NOMO-1 (cell line): ENCODE measurements around the gene TEX264.

ENCODE experiments used
- DNase-seq, 2 experiments: peaks; one replicate each; lab custom pipeline; 2025; ENCODE audit not compliant: unreplicated experiment in 2 of 2; lab: John Stamatoyannopoulos, UW

Gene TEX264

DNA sequence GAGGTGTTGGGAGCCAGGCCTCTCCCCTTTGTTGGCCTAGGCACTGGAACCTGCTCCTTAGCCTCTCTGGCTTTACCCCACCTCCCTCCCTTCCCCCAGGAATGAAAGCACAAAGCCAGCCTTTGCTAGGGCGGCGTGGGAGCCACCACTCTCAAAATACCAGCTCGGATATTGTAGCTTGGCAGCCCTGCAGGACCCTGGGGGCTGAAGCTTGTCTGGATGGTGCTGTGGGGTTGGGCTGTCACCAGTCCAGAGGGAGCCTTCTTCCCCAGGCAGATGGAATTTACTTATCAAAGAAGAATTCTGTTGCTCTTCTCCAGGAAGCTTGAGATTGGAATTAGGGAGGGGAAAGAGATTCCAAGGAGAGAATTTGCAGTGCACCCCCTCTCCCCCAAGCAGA lies 20.9 kb downstream of the TEX264 start:
- DNase-seq: no peak

DNA sequence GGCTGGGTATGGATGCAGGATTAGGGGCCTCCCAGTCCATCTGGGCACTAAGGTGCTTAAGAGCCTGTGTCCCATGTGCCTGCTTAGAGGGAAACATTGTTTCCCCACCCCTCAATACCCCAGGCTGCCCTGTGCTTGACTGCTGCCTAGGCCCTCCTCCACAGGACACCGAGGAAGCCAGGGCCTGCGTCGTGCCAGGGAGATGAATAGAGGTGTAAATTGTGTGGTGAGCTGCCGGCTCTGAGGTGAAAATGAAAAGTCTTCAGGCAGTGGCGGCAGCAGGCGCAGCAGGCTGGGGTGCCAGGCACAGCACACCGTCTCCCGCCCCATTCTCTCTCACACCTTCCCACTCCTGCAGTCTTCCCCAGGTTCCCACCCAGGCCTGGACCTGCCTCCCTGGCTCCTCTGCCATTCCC lies 21.9 kb downstream of the TEX264 start:
- DNase-seq: no peak

- DNase-seq: no peak
Measured at GRCh38 chr3:51696954-51697353, 25.9 kb downstream of the TEX264 start.

DNA sequence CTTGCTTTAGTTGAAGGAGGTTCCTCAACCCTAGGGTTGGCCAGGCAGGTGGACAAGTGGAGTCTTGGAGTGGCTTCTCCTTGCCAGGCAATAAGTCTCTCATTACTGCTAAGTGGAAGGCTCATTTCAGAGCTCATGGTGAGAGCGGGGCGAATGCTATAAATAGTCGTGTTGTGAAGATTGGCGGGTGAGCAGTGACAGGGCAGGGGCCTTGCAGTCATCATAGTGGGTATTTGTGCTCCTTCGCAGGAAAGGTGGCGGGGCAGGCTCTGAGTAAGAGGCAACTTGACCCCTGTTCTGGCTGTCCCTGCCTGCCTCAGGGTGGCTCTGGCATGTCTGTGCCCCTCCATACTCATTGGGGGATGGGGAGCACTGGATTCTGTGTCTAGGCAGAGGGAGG lies 27.2 kb downstream of the TEX264 start:
- no peak for DNase-seq

DNA sequence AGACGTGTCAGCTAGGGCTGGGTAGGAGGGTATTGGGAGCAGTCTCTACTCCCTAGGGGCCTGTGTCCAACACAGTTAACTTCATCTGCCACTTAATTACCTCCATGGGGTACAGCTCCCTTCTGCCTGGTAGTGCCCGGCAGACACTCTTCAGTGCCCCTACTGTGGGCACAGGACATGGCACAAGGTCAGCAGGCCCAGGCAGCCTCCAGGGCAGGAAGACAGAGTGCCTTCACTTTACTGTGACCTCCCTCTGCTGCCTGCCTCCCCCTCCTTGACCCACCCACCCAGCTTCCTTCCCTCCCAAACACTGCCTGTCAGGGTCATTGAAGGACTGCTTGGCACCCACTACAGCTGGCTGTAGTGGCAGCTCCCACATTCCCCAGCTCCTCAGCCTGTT lies 29.4 kb downstream of the TEX264 start:
- no peak for DNase-seq

DNA sequence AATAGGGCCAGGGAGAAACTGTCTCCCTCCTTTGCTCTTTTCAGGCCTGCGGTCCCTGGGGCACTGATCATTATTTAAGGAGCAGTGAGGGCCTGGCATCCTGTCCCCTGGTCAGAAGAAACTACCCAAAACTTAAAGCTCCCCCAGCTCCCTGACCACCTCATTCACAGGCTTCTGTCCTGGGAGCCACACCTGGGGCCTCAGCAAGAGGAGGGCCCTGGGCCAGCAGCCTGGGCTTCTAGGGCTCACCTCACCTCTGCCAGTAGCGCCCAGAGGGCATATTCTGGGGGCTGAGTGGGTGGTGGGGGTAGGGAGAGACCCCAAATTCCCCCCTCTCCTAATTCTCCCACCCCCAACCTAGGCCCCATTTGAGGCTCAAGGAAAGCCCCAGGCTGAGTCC lies 31.1 kb downstream of the TEX264 start:
- DNase-seq: no peak

GRCh38 chr3:51703068-51703760 lies 32.2 kb downstream of the TEX264 start:
- no peak for DNase-seq

DNA sequence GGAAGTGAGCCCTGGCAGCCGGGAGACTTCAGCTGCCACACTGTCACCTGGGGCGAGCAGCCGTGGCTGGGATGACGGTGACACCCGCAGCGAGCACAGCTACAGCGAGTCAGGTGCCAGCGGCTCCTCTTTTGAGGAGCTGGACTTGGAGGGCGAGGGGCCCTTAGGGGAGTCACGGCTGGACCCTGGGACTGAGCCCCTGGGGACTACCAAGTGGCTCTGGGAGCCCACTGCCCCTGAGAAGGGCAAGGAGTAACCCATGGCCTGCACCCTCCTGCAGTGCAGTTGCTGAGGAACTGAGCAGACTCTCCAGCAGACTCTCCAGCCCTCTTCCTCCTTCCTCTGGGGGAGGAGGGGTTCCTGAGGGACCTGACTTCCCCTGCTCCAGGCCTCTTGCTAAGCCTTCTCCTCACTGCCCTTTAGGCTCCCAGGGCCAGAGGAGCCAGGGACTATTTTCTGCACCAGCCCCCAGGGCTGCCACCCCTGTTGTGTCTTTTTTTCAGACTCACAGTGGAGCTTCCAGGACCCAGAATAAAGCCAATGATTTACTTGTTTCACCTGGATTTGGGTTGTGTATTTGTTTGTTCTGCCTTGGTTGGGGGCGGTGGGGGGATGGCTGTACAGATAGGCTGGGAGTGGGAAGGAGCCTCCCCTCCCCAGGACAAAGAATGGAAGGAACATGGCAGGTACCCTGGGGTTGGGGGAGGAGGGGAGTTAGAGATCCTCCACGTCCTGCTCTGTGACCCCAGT lies 32.9 kb downstream of the TEX264 start:
- DNase-seq: no peak

- DNase-seq: no peak
Measured at GRCh38 chr3:51704511-51704950, 33.5 kb downstream of the TEX264 start.

DNA sequence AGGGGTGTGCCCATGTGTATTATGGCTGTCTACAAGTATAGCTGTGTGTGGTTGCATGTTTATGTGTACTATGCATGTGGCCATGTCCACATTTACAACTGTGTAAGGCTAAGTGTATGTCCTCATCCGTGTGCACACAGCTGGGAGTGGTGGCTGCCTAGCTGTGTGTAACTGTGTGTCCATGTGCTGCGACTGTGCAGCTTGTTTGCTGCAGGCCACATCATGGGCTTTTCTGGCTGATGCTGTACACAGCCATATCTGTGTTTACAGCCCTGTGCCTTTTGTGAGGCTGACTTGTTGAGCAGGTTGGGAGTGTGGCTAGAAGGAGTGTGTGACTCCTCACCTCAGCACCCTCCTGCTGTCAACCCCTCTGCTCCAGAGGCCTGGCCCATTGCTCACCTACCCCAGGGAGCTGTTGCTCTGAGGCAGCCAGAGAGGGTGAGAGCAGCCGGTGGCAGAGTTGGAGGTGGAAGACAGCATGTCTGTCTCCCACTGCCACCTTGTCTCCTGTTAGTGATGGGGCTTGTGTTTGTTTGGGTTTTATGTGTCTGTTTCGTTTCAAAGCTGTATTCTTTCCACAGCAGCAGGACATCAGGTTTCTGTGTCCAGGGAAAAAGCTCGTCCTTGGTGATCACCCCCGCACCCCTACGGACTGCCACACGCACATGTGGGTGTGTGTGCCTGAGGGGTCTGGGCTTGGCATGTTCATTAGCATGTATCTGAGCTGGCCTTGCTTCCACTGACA lies 34.4 kb downstream of the TEX264 start:
- DNase-seq: no peak

- no peak for DNase-seq
Measured at GRCh38 chr3:51706021-51706485, 35.0 kb downstream of the TEX264 start.

GRCh38 chr3:51706788-51707731 lies 36.0 kb downstream of the TEX264 start, which contains the start of gene GRM2:
Gene GRM2, plus strand, starts transcription at chr3:51707068. Its CDS starts 1,916 bp downstream, at chr3:51708984.
- no peak for DNase-seq

DNA sequence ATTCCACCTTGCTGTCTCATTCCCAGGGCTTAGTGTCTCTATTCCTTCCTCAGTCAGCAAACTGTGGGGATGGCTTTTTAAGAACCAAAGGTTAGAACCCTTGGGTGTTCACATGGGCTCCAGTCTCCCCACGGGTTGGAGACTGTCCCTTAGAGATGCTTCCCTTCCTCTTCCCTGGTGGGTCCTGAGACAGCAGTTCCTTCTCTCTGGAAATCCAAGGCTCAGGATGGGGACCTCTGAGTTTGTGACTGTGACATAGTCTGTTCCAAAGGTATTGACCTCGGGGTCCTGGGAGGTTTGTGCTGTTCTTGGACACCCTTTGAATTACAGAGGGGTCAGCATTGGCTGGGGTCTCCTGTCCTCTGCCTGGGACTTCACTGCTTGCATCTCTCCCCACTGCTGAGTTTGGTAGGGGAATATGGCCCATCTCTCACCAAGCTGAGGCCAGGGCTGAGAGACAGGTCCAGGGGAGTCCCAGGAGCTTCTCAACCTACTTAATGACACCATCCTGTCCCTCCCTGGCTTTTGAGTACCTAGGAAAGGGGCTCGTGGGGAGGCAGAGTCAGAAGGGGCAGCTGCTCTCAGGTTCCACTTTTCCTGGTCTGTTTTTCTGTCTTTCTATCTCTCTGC lies 37.3 kb downstream of the TEX264 start:
- DNase-seq: no peak

DNA sequence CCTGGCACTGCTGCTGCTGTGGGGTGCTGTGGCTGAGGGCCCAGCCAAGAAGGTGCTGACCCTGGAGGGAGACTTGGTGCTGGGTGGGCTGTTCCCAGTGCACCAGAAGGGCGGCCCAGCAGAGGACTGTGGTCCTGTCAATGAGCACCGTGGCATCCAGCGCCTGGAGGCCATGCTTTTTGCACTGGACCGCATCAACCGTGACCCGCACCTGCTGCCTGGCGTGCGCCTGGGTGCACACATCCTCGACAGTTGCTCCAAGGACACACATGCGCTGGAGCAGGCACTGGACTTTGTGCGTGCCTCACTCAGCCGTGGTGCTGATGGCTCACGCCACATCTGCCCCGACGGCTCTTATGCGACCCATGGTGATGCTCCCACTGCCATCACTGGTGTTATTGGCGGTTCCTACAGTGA lies 38.0 kb downstream of the TEX264 start:
- no peak for DNase-seq

DNA sequence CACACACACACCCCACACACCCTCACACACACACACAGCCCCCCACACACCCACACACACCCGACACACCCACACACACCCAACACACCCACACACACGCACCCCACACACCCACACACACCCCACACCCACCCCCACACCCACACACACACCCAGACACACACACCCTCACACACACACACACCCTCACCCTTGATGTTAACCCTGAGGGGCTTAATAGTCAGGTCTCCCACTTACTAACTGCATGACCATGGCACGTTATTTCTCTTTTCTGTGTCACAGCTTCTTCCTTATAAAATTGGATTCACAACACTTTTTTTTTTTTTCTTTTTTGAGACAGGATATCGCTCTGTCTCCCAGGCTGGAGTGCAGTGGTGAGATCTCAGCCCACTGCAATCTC lies 38.6 kb downstream of the TEX264 start:
- DNase-seq: no peak

DNA sequence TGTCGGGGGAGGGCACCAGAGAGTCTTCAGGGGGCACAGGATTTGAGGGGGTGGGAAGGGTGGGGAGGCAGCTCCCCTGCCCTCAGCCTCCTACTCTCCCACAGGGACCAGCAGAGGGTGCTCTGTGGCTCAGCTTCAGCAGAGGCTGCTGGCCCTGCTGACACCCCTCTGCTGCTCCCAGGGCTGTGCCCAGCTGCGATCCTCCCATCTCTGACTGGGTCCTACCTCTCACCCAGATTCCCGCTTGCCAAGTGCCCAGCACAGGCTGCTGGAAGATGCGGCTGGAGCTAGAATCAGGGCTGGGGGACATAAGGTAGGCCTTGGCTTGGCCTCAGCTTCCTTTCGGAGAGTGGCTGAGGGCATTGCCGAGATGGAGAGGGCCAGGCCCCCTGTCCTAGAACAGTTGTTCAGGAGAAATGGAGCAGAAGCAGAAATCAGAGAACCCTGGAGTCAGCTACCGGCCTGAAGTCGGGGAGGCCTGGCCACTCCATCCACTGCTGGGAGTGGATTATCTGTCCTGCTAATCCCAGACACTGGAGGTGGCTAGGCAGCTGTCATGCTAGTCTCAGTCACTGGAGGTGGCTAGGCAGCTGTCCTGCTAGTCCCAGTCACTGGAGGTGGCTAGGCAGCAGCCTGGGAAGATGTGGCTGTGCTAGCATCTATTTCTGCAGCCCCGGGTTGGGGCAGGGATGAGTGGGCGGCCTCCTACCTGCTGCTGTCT lies 39.7 kb downstream of the TEX264 start:
- no peak for DNase-seq

GRCh38 chr3:51711352-51712037 lies 40.4 kb downstream of the TEX264 start:
- DNase-seq: no peak

- DNase-seq: no peak
Measured at GRCh38 chr3:51712038-51712420, 41.0 kb downstream of the TEX264 start.

GRCh38 chr3:51712511-51712931 lies 41.5 kb downstream of the TEX264 start:
- no peak for DNase-seq
